Measurements from ENCODE around the gene TARBP2. TPM values are rescaled to one million over a fixed set of nuclear protein-coding genes. Genes with fewer than 3 reads are reported as not detected.

TARBP2 gene
- total RNA-seq, 1 donor from 2014 or later = 32.9 TPM

DNA sequence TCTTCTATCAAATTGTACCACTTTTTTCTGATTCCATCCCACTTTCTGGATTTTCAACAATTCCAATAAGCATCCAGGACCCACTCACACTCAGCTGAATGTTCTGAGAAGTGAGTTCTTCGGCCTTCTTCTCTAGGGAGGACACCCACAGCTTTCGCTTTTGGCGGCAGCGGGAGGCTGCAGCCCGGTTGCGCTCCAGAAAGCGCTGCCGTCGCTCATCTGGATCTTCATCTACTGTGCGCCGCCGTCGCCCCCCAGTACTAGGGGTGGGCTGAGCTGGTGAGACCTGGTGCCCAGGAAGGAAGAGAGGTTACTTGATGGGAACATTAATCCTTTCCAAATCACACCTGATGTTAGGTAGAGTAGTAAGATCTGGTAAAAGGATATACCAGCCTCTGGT lies 23.4 kb downstream of the TARBP2 start:
- peaks cover 71 to 93% of the 10 kb centered on the region in 2 donors for H3K36me3 ChIP-seq
- DNase-seq (ENCODE audit: low spot score in 2 of 2) = no peak
- intact Hi-C loops (cut with DNase I) = no loop called here
- no peak for TF ChIP-seq CTCF (IDR thresholded peaks at IDR 0.05)
- H3K27me3 ChIP-seq = no peaks in the 10 kb centered on the region
- no peak overlapping the region for H3K27ac ChIP-seq
- no peaks in the 10 kb centered on the region for H3K9me3 ChIP-seq
- H3K4me1 ChIP-seq = no peaks in the 10 kb centered on the region
- no peak overlapping the region for H3K4me3 ChIP-seq

DNA sequence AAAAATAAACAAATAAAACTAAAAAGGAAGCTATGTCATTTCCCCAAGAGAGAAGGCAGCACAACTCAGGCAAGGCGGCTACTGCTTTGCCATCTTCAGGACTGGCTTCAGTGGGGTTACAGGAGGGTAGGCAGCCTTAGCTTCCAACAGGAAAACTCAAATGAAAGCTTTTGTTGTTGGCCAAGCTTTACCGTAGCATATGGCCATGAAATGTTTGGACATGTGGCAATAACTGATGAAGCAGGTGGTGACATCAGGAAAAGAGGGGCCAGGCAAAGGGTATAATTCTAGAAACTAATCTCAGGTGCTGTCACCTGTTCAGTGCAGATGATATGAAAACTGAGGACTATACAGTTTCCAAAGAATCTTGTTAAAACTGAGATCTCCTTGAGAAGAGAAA lies 29.0 kb downstream of the TARBP2 start:
- Histone ChIP-seq H3K36me3 (peaks cover 85 to 92% of the 10 kb centered on the region in 2 donors), H3K9me3 (no peaks in the 10 kb centered on the region), H3K4me3 (no peak overlapping the region), H3K4me1 (no peaks in the 10 kb centered on the region), H3K27ac (no peak overlapping the region), H3K27me3 (no peaks in the 10 kb centered on the region)
- DNase-seq (ENCODE audit: low spot score in 2 of 2) = no peak
- intact Hi-C loops (cut with DNase I) = no loop called here
- TF ChIP-seq CTCF (IDR thresholded peaks at IDR 0.05) = no peak

DNA sequence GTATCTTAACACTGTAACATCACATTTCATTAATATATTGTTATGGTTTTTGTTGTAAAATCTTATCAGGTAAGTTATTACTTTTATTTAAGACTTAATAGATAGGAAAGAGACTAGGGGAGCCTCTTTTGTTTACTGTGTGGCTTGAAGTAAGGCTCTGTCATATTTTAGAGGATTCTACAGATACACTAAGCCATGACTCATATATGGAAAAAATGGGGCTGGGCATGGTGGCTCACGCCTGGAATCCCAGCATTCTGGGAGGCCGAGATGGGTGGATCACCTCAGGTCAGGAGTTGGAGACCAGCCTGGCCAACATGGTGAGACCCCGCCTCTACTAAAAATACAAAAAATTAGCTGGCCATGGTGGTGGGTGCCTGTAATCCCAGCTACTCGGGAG lies 29.8 kb downstream of the TARBP2 start:
- no peaks in the 10 kb centered on the region for H3K9me3 ChIP-seq
- no peak overlapping the region for H3K4me3 ChIP-seq
- H3K36me3 ChIP-seq = peaks cover 85 to 96% of the 10 kb centered on the region in 2 donors
- no peaks in the 10 kb centered on the region for H3K4me1 ChIP-seq
- no peak overlapping the region for H3K27ac ChIP-seq
- no peak for DNase-seq (ENCODE audit: low spot score in 2 of 2)
- TF ChIP-seq CTCF (IDR thresholded peaks at IDR 0.05) = no peak
- H3K27me3 ChIP-seq = no peaks in the 10 kb centered on the region
- intact Hi-C loops (cut with DNase I) = no loop called here

DNA sequence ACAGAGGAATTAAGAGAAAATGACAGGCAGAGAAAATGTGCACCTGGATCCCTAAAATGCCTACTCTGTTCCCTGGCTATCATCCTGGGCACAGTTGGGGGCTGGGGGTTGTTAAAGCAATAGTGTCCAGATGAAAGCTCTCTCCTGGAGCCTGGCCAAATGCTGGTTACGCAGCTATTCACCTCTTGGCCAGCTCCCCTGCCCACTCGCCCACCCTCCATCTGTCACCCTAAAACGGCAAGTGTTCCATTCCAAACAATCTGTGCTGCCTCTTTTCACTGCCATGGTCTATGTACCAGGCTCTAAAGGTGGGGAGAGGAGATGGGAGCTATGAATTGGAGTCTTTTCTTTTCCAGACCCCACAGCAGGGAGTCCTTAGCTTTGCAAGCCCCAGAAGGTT lies 30.9 kb downstream of the TARBP2 start:
- intact Hi-C loops (cut with DNase I) = no loop called here
- no peak for TF ChIP-seq CTCF (IDR thresholded peaks at IDR 0.05)
- Histone ChIP-seq H3K27me3 (no peaks in the 10 kb centered on the region), H3K36me3 (peaks cover 90 to 96% of the 10 kb centered on the region in 2 donors), H3K4me1 (no peaks in the 10 kb centered on the region), H3K27ac (no peak overlapping the region), H3K9me3 (no peaks in the 10 kb centered on the region), H3K4me3 (no peak overlapping the region)
- DNase-seq (ENCODE audit: low spot score in 2 of 2) = no peak

DNA sequence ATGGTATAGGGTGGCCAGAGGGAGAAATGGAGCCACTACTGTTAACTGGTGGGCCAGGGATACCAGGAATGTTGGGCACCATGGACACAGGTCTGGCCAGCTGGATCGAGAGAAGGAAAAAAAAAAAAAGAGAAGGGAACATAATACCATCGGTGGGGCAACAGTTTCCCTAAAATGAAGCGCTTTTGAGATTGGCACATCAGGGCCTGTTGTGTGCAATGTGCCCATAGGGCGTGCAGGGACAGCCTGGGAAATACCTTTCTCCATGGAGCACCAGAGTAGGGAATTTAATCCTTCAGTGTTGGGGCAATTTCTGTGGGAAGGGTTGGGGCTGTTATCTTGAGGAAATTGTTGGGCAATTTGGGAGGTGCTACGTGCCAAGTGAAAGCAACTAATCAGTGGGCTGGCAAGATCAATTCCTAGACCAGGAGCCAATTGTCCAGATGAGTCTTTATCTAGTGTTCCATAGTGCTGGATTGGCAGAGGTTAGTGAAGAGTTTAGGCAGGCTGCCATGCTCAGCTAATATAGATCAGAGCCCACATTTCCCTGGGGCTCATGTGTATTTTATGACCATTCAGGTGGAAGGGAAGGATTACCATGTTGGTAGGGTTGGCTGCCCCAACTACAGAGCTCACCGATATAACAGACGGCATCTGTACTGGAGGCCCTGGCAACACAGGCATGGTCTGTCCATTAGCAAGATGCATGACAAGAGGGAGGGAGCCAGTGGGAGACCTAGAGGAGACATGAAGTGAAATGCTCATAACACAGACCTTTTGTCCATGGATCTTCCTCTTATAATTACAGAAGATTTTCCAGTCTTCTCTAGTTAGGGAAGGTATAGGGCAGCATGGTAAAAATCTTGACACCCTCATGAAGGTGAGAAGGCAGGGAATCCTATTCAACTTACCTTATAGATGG lies 31.7 kb downstream of the TARBP2 start:
- intact Hi-C loops (cut with DNase I) = no loop called here
- no peak for DNase-seq (ENCODE audit: low spot score in 2 of 2)
- Histone ChIP-seq H3K36me3 (peaks cover 92 to 96% of the 10 kb centered on the region in 2 donors), H3K27me3 (no peaks in the 10 kb centered on the region), H3K4me1 (no peaks in the 10 kb centered on the region), H3K27ac (no peak overlapping the region), H3K9me3 (no peaks in the 10 kb centered on the region), H3K4me3 (no peak overlapping the region)
- no peak for TF ChIP-seq CTCF (IDR thresholded peaks at IDR 0.05)
